ENCODE measurements around the gene MCC.

- TF ChIP-seq FOXM1 (IDR thresholded peaks at IDR 0.05; ENCODE audit: borderline replicate concordance) (no peak), SP1 (IDR thresholded peaks at IDR 0.05) (no peak), ARNT (IDR thresholded peaks at IDR 0.05) (no peak), FOXK2 (IDR thresholded peaks at IDR 0.05) (no peak), PKNOX1 (IDR thresholded peaks at IDR 0.05) (no peak), TARDBP (IDR thresholded peaks at IDR 0.05) (no peak), ZNF384 (IDR thresholded peaks at IDR 0.05) (no peak), BHLHE40 (IDR thresholded peaks at IDR 0.05; ENCODE audit: borderline replicate concordance) (no peak)
Measured at GRCh38 chr5:113132564-113132963, 355.7 kb downstream of the MCC start.
